ENCODE data around the gene MYH3.
A peak's percentile ranks its signal among the peaks of the same experiment; 100 is the strongest.

MYH3 gene

DNA sequence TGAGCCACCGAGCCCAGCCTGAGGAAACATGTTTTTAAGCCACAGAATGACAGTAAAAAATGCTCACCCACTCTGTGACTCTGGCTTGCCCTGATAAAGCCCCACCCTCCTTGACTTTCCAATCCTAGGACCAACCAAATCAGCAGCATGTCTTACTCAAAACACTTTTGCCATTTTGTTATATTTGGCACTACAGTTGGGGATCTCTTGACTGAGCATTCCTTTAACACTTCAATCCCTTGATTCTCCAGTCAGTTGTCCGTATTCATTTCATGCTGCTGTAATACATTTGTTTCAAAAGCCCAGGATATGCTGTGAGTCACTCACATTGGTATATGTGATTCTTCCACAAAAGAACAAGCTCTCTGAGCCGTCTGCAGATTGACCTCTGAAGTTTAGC, 8.2 kb downstream of the MYH3 start:
- no peak for DNase-seq (ENCODE audit: low read depth)

DNA sequence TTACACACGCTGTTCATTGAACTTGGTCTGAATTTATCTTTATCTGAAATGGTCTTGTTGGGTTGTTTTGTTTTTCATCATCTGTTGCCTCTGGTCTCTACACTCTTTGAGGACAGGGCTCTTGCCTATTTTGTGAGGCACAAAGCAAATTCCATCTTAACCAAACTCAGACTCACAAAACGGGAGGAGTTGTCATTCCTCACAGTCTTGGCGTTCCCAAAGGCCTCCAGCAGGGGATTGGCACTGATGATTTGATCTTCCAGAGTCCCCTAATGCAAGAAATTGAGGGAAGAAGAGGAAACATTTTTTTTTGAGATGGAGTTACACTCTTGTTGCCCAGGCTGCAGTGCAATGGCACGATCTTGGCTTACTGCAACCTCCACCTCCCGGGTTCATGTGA, 8.7 kb downstream of the MYH3 start:
- DNase-seq (ENCODE audit: low read depth): no peak

DNA sequence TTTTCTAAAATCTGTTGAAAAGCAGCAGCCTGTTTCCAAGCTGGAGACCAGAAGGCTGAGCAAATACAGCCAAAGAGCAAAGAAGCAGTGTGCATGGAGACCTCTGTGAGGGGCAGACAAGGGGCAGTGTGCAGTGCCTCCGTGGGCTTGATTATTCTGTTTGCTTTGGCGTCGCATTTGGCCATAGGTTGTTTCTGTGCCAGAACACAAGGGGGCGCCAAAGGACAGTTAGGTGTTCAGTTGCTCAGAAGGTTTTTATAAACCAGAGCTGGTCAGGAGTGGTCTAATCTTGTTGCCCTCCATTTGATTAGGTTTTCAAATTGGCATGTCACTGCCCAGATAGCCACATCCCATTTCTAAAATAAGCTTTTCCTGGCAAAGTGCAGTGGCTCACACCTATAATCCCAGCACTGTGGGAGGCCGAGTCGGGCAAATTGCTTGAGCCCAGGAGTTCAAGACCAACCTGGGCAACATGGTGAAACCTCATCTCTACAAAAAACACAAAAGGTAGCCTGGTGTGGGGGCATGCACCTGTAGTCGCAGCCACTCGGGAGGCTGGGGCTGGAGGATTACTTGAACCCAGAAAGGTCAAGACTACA, 10.6 kb downstream of the MYH3 start:
- peak; percentile 63 for DNase-seq (ENCODE audit: low read depth)

DNA sequence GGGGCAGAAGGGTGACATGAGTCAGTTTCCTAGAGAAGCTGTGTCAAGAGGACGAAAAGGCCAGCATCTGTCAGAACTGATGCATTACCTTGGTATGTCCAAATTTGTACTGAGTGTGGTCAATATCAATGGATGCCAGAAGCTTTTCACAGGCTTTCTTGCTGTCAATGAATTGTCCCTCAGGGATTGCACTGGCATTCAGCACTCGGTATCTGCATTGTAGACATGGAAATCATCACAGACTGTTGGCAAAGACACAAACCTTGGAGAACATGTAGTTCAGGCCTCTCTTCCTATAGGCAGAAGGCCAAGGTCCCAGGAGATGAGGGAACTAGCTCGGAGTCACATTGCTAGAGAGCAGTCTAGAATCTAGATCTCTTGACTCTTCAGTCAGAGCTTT, 16.6 kb downstream of the MYH3 start:
- no peak for DNase-seq (ENCODE audit: low read depth)

DNA sequence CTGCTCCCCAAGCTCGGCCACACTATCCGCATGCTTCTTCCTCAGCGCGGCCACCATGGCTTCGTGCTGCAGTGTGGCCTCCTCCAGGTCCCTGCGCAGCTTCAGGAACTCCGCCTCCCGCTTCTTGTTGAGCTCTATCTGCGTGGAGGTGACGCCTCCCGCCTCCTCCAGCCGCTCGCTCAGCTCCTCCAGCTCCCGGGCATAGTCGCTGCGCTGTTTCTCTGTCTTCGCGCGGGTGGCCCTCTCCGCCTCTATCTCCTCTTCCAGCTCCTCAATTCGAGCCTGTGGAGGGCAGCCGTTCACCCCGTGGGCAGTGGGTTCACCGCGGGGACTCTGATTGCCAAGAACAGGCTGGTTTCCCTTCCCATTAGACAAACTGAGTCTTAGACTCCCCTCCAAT, 19.0 kb downstream of the MYH3 start:
- DNase-seq (ENCODE audit: low read depth): no peak

DNA sequence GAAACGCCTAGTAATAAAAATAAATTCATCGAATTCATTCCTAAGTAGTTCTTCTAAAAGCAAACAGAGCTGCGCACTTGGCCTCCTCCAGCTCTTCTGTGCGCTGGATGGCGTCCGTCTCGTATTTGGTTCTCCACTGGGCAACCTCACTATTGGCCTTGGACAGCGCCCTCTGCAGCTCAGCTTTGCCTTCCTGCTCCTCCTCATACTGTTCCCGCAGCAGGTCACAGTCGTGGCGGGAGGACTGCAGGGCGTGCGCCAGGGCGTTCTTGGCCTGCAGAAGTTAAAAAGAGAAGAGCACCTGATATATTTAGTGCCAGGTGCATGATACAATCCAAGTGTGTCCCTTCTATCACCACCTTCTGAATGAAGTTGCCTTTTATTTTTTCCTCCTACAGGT, 21.8 kb downstream of the MYH3 start:
- no peak for DNase-seq (ENCODE audit: low read depth)

DNA sequence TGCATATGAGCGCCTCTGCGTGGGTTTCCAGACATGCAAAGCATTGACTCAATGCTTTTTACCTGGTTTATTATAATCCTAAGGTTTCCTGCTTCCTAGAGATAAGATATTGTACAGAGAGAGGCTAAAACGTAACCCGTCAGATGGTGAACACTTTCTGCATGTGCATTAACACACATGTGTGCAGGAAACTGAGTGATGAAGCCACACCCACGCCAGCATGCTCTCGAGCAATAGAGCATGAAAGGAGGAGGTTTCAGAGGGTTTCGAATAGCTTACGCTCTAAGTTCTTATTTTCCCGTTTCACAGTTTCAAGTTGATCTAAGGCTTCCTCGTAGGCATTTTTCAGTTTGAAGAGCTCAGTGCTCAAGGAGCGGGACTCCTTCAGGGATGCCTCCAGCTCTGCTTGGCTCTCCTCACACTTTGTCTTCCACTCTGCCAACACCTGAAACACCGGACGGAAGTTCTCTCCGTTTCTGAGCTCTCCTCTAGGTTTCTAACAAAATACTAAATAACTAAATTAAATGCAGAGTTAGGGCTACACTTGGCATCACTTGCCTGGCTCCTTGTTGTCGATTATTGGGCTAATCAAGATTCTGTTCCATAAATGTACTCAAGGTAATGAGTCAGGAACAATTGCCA, 23.2 kb downstream of the MYH3 start:
- DNase-seq (ENCODE audit: low read depth): no peak

DNA sequence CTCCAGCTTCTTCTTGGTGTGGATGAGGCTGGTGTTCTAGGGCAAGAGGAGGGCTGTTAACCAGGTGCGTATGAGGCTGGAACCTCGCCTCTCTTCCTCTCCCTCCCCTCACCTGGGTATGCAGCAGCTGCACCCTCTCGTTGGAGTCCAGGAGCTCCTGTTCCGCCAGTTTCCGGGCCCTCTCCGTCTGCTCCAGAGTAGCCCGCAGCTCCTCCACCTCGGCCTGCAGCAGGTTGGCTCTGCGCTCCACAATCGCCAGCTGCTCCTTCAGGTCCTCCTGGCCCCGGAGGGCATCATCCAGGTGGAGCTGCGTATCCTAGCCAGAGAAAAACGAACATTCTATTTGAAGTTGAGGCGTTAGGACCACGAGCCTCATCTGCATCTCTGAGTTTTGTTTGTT, 25.4 kb downstream of the MYH3 start:
- DNase-seq (ENCODE audit: low read depth): no peak

DNA sequence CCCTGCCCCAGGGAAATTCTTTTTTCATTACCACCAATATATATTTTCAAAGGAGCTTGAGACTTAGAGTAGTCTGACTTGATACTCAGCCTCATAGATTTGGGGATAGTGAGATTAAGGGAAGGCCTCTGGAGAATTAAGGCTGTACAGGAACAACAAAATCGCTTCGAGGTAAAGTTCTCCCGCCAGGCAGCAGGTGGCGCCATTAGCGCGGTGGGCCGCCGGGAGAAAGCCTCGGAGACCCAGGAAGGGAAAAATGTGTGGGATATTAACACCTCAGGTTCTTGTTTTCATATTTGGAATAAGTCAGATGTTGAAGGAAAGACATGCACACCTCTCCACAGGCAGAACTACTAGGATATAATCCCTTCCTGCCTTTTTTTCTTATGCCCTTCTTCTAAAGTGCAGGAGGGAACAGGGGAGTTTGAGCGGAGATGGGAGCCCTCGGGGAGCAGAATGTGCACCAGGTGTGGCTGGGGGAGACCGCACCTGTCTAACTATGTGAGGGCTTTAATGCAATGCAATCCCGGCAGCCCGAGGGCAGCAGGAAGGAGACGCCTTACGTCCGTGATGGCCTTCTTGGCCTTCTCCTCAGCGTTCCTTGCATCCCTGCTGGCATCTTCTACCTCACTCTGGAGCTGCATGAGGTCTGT, 25.9 kb downstream of the MYH3 start:
- DNase-seq (ENCODE audit: low read depth): no peak

DNA sequence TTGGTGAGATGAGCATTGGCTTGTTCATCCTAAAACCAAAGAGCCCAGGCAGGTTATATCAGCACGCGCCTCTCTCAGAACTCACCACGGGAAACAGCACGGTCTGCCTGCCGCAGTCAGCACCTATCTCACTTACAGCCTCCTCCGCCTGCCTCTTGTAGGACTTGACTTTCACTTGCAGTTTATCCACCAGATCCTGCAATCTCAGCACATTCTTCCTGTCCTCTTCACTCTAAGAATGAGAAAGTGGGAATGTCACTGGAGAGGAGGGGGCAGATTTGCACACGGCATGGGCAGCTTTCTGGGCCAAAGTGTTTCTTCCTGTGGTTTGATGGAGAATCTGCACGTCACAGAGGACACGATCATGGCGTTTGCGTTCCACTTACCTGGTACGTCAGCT, 27.4 kb downstream of the MYH3 start:
- DNase-seq (ENCODE audit: low read depth): no peak

DNA sequence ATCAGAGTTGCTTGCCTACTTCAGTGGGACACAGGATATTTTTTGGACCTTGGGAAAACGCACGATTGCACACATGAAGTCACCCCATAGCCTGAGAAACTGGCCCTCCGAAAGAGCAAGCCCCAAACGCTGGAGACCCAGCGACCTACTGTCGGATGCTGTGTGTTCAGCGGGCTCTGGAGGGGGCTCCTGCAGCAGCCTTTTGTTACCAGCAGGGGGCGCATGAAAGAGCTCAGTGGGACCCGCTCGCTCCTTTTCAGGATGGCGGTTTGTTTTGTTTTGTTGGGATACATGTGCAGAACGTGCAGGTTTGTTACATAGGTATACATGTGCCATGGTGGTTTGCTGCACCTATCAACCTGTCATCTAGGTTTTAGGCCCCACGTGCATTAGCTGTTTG, 28.4 kb downstream of the MYH3 start:
- no peak for DNase-seq (ENCODE audit: low read depth)

DNA sequence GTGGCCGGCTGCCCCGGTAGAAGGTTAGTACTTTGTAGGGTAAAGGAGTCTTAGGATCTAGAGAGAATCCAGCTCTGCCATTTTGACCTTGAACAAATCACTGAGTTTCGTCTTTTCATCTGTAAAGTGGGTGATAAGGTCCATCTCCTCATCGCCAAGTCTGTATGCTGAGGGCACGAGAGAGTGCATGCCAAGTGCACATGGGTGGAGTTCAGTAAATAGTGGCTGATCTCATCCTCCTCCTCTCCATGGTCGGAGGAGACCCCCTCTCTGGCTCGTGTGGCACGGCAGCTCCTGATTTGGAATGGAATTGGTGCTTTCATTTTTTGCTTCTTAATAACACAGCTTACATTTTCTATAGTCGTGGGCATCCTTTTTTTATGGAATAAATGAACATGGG, 30.7 kb downstream of the MYH3 start:
- DNase-seq (ENCODE audit: low read depth): no peak

DNA sequence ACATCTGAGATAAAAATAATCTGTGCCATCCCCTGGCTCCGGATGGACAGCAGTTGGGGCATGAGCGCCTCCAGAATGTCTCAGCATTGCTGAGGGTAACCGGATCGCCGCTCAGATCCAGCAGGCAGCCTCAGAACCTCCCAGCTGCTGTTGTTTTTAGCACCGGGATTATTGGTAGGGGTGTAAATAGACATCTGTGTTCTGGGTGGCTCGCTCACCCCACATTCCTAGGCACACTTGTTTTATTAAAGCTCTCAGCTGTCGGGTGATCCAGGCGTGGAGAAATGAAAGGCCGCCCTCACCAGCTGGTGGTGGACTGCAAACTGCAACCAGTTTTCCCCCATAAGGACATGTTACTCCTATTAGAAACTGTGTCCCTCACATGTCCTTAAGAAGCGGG, 32.1 kb downstream of the MYH3 start:
- DNase-seq (ENCODE audit: low read depth): no peak

DNA sequence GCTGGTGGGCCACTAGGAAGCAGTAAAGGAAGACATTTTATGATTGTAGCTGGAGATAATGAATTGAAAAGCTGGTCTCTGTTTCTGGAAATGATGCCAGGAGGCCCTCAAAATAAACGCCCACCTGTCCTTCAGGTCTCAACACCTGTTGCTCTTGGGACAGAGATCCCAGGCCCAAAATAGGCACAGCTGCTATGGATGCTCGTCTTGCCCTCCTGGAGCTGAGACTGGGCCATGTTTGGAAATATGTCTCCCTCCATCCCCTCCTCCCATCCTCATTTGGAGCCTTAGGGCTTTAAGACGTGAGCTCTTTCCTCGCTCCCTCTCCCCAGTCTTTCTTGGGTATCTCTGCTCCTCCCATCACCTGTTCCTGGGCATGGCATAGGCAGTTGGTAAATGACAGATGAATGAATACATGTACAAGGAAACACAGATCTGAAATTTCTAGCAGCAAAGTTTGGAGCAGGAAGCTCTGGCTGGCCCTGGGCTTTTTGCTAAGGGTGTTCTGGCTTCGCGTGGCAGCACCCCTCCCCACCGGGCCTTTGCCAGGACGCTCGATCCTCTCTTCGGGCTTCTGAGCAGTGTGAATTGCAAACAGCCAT, 33.3 kb downstream of the MYH3 start:
- no peak for DNase-seq (ENCODE audit: low read depth)

DNA sequence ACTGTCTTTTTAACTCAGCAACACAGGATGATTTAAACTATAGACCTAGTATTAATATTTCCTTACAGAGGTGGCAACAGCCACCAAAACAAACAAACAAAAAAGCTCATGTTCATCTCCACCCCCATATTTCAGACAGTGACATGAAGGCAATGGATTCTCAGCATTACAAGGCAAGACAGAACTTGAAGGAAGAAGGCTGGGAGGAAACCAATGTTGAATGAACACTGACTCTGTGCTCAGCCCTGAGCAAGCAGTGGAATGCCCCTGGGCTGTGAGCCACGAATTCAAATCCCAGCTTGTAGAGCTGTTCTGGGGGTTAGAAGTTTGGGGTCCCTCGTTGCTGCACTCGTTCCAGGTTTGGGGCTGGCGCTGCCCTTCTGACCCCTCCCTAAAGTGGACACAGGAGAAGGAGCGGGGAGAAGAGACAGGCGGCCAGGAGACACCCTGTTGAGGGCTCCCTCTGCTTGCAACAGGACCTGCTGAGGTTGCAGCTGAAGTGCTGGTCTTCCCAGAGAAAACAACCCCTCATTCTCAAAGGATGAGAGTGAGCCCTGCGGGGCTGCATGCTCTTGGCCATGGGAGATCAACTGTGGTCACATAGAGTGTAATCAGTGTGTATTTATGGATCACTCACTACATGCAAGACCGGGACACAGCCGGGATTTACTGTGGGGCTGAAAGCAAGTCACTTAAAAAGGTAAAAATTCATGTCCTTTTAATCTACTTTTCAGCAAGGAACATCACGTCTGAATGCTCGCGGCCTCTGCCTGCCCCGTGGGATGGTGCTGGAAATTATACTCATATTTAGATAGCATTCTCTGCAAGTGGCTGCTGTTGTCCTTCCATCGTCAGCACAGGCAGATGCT, 34.3 kb downstream of the MYH3 start:
- no peak for DNase-seq (ENCODE audit: low read depth)

DNA sequence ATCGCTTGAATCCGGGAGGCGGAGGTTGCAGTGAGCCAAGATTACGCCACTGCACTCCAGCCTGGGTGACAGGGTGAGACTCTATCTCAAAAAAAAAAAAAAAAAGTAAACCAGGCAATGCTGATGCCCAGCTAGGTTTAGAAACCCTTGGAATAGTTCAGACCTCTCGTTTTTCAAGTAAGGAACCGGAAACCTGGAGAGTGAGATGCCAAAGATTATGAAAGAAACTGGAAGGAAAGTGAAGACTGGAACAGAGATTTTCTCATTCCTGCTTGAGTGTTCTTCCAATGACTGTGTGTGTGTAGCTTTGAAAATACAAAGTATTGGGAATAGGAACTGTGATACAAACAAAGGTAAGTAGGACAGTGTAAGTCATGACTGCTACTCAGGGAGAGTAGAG, 35.7 kb downstream of the MYH3 start:
- DNase-seq (ENCODE audit: low read depth): no peak

DNA sequence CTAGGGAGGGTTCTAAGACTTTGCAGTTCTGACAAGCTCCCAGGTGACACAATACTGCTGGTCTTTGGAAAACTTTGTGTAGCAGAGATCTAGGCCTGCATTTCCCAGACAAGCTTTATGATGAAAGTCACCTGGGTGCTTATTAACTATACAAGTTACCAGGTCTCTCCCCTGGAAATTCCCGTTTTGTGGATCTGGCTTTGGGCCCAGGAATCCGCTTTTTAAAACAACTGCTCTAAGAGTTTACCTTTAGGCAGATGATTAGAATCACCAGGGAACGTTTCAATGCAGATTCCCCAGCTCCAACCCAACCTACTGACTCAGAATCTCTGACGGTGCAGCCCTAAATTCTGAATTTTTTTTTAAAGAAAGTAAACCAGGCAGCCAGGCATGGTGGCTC, 36.3 kb downstream of the MYH3 start:
- no peak for DNase-seq (ENCODE audit: low read depth)

DNA sequence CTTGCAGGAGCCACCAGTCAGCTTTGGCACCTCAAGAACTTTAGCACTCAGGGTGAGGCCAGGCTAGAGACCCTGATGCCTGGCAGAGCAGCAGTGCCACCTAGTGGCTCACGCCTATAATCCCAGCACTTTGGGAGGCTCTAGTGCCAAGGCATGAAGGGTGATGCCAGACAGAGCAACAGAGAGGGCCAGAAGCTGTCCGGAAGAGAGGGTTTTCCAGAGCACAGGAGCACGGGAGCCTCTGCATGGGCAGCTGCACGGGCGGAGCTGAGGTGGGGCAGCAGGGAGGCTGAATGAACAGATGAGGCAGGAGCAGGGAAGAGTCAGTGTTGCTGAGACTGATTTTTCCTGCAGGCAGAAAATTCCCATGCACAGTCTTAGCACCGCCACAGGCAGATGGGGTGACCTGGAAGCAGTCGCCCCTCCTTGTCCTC, 38.9 kb downstream of the MYH3 start:
- DNase-seq (ENCODE audit: low read depth): peak; percentile 30

DNA sequence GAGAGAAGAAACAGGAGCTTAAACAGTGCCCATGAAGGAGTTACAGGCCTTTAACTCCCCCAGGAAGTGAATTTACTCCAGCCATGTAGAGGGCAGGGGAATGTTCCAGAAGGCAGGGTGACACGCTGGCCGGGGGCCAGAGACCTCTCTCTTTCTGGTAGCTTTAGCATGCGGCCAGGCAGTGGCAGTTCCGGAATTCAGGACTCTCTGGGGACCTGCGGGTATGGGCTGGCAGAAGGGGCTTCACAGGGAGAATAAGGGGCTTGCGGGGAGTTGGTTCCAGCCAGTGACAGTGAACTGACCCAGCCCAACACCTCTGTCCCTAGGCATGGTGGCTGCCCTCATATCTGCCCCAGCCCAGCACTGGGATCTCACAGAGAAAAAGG, 40.0 kb downstream of the MYH3 start:
- DNase-seq (ENCODE audit: low read depth): no peak

DNA sequence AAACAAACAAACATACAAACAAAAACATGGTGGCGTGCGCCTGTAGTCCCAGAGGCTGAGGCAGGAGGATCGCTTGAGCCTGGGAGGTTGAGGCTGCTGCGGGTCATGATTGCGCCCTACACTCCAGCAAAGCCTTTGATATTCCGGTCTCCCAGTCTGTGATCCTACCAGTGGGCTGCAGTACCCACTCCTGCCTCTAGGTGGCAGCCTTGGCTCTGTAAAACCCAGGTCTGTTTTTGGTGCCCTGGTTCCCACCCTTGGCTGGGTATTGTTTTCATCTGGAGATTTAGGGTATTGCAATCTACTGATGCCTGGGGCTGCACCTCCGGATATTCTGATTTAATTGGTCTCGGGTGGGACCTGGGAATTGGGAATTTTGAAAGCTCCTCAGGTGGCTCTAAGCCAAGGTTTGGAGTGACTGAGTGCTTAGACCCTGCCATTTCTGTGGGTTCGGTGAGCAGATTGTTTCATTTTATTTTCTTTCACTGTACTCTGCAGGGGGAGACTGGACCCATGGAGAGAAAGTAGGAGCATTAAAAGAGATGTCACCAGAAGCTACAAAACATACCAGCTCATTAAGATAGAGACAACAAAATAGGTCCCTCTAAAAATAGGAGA, 40.5 kb downstream of the MYH3 start:
- DNase-seq (ENCODE audit: low read depth): peak; percentile 60

DNA sequence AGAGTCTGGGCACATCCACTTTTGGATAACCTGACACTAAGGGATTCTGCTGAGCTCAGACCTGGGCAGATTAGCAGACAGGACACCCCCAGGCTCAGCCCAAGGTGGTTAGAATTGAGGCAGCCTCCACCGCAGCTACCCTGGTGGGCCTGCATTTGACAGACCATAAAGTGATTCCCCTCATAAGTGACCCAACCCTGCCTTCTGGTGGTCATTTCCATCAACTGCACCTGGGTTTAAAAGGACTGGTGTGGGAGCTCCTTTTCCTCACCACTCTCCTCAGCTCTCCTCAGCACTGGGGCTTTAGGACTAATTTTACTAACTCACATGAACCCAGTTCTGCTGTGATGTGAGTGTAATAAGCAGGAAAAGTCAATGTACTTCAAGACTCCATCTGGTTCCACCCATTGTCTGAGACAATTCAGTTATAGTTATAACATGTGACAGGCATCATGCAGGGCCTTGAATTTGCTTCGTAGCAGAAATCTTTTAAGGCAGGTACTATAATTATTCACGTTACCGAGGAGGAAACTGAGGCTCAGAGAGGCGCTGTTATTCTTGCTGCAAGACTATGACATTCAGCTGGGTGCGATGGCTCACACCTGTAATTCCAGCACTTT, 42.5 kb downstream of the MYH3 start:
- DNase-seq (ENCODE audit: low read depth): no peak

Data from activated gamma-delta T cell treated with anti-CD3 and anti-CD28 coated beads, Interleukin-2, amount 50 U/mL, for 16 hours (primary cell).